Rectal smooth muscle tissue (tissue), 1 donor: Measurements from ENCODE around the gene DDX17.

Source experiments
- H3K27ac ChIP-seq: one replicate; pipeline ENCODE4 v1.7.0; 2013; ENCODE audit warnings: low read depth, low read length, inconsistent platforms
- H3K27me3 ChIP-seq: one replicate; pipeline ENCODE4 v1.7.0; 2013; ENCODE audit warnings: low read length; ENCODE audit not compliant: control insufficient read depth, insufficient read depth
- H3K36me3 ChIP-seq: one replicate; pipeline ENCODE4 v1.7.0; 2013; ENCODE audit warnings: low read length; ENCODE audit not compliant: control insufficient read depth, insufficient read depth
- H3K4me1 ChIP-seq: one replicate; pipeline ENCODE4 v1.7.0; 2013; ENCODE audit warnings: low read length; ENCODE audit not compliant: control insufficient read depth, insufficient read depth
- H3K4me3 ChIP-seq: one replicate; pipeline ENCODE4 v1.7.0; 2013; ENCODE audit warnings: low read length
- H3K9ac ChIP-seq: one replicate; pipeline ENCODE4 v1.7.0; 2013; ENCODE audit warnings: low read length

Gene DDX17

GRCh38 chr22:38510416-38510970 is 4.4 kb upstream of the DDX17 start:
- H3K4me3 ChIP-seq: no peak overlapping the region
- no peaks in the 10 kb centered on the region for H3K27me3 ChIP-seq
- no peak overlapping the region for H3K27ac ChIP-seq
- H3K9ac ChIP-seq: no peak overlapping the region
- peaks cover 4% of the 10 kb centered on the region for H3K36me3 ChIP-seq
- peaks cover 5% of the 10 kb centered on the region for H3K4me1 ChIP-seq

DNA sequence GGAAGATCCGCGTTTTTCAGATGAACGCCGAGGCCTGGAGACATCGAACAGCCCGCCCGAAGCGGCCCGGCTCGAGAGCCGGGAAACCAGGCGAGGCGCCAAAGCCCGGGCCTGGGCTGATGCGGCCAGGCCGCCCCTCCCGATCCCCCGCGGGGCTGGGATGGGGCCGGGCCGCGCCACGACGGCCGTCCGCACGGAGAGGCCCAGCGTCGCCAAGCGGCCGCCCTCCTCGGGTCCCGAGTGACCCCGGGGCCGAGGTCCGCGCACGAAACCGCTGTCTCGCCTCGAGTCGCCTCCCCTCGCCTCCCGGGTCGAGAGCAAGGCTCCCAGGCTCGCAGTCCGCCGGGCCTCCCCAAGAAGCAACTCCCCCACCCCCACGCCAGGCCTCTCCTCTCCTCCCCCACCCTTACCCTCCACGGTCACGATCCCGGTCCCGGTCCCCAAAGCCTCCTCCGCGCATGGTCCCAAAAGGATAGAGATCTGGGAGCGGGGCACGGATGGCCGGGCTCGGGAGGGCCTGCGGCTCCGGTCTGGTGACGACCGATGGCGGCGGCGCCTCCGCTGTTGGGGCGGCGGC is 482 bp downstream of the DDX17 start:
- Histone ChIP-seq H3K9ac (peak overlapping the region; percentile 100), H3K36me3 (peaks cover 4% of the 10 kb centered on the region), H3K4me3 (peak overlapping the region; percentile 96), H3K27me3 (no peaks in the 10 kb centered on the region), H3K27ac (peak overlapping the region; percentile 100), H3K4me1 (peaks cover 25% of the 10 kb centered on the region)

DNA sequence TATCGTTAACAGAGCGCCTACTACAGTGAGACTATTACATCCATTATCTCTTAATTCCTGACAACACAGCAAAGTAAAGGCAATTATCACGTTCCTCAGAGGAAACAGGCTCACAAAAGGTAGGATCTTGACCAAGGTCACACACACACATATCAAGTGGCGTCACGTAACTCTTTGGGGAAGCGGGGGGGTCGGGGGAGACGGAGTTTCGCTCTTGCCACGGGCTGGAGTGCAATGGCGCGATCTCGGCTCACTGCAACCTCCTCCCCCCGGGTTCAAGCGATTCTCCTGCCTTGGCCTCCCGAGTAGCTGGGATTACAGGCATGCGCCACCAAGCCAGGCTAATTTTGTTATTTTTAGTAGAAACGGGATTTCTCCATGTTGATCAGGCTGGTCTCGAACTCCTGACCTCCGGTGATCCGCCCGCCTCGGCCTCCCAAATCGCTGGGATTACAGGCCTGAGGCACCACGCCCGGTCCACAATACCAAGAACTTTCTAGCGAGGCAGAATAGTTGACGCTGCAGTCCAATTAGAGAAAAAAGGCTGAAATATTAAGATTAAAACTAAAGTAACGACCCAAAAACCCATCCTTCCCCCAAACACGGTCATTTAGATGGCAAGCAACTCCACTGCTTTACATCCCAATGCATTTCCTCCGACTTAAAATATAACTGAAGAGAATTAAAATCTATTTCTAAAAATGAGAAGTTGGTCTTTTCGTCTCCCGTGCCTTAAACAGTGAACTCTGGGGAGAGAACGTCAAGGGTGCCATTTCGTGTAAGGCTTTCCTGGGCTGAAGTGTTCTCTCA is 1.2 kb downstream of the DDX17 start:
- peak overlapping the region; percentile 100 for H3K9ac ChIP-seq
- peaks cover 25% of the 10 kb centered on the region for H3K4me1 ChIP-seq
- H3K27ac ChIP-seq: peak overlapping the region; percentile 100
- no peaks in the 10 kb centered on the region for H3K27me3 ChIP-seq
- H3K4me3 ChIP-seq: peak overlapping the region; percentile 96
- peaks cover 8% of the 10 kb centered on the region for H3K36me3 ChIP-seq

DNA sequence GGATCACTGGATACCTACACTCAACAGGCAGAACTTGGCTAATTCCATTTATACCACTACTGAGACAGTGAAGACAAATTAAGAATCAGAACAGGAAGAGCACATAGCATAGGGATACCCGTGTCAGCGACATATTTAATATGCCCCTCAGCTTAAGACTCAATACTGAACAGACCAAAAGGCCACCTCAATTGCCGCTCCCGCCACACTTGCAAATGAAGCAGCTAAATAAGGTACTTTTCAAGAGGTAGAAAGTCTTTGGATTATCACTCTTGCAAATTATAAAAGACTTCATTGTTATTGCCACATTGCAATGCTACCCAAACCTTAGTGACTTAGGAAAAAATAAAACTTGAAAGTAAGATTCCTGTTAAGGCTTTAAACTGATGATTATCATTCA is 3.1 kb downstream of the DDX17 start:
- Histone ChIP-seq H3K27me3 (no peaks in the 10 kb centered on the region), H3K9ac (no peak overlapping the region), H3K4me1 (peaks cover 25% of the 10 kb centered on the region), H3K36me3 (peaks cover 24% of the 10 kb centered on the region), H3K27ac (no peak overlapping the region), H3K4me3 (peak overlapping the region; percentile 35)

- no peak overlapping the region for H3K9ac ChIP-seq
- H3K27me3 ChIP-seq: no peaks in the 10 kb centered on the region
- peaks cover 22% of the 10 kb centered on the region for H3K4me1 ChIP-seq
- H3K27ac ChIP-seq: no peak overlapping the region
- H3K4me3 ChIP-seq: no peak overlapping the region
- H3K36me3 ChIP-seq: peaks cover 29% of the 10 kb centered on the region
Measured at GRCh38 chr22:38501797-38502672, 4.1 kb downstream of the DDX17 start.

- Histone ChIP-seq H3K4me1 (peaks cover 10% of the 10 kb centered on the region), H3K4me3 (no peak overlapping the region), H3K9ac (no peak overlapping the region), H3K36me3 (peaks cover 54% of the 10 kb centered on the region), H3K27me3 (no peaks in the 10 kb centered on the region), H3K27ac (no peak overlapping the region)
Measured at GRCh38 chr22:38497869-38498268, 8.2 kb downstream of the DDX17 start.

DNA sequence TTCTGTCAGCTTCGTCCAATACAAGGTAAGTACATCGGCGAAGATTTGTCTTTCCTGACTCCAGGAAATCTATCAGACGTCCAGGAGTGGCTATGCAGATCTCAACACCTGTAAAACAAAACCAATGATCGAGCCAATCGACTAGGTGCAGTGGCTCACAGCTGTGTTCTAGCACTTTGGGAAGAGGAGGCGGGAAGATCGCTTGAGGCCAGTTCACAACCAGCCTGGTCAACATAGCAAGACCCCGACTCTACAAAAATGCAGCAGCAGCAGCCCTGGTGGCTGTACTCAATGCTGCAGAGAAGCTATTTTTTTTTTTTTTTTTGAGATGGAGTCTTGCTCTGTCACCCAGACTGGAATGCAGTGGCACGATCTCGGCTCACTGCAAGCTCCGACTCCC is 11.2 kb downstream of the DDX17 start:
- H3K36me3 ChIP-seq: peaks cover 62% of the 10 kb centered on the region
- H3K27ac ChIP-seq: no peak overlapping the region
- peaks cover 7% of the 10 kb centered on the region for H3K4me1 ChIP-seq
- H3K9ac ChIP-seq: no peak overlapping the region
- no peaks in the 10 kb centered on the region for H3K27me3 ChIP-seq
- H3K4me3 ChIP-seq: no peak overlapping the region

GRCh38 chr22:38494498-38494897 is 11.6 kb downstream of the DDX17 start:
- Histone ChIP-seq H3K27me3 (no peaks in the 10 kb centered on the region), H3K4me1 (peaks cover 7% of the 10 kb centered on the region), H3K27ac (no peak overlapping the region), H3K9ac (no peak overlapping the region), H3K4me3 (no peak overlapping the region), H3K36me3 (peaks cover 63% of the 10 kb centered on the region)

GRCh38 chr22:38491707-38492348 is 14.3 kb downstream of the DDX17 start:
- Histone ChIP-seq H3K36me3 (peaks cover 63% of the 10 kb centered on the region), H3K9ac (no peak overlapping the region), H3K27ac (peak overlapping the region; percentile 35), H3K27me3 (no peaks in the 10 kb centered on the region), H3K4me1 (peaks cover 7% of the 10 kb centered on the region), H3K4me3 (no peak overlapping the region)

DNA sequence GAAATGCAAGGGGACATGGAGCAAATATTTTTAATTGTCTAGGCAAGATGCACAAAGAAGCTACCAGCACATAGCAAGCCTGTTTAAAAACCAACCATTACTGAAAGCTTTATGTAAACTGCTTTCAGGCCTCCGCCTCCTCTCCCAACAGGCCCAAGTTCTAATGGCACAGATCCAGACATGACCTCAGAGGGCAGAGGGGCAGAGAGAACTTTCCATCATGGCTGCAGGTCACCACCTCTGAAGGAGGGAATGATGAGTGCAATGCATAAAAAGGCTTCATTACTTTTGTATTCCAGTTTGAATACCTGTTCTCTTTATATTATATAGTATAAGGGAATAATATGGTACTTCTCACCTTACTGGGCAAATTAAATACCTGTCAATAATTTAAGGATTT is 15.2 kb downstream of the DDX17 start:
- Histone ChIP-seq H3K36me3 (peaks cover 62% of the 10 kb centered on the region), H3K4me3 (no peak overlapping the region), H3K27me3 (no peaks in the 10 kb centered on the region), H3K27ac (peak overlapping the region; percentile 47), H3K9ac (no peak overlapping the region), H3K4me1 (peaks cover 7% of the 10 kb centered on the region)

GRCh38 chr22:38490475-38490874 is 15.6 kb downstream of the DDX17 start:
- Histone ChIP-seq H3K4me3 (no peak overlapping the region), H3K27me3 (no peaks in the 10 kb centered on the region), H3K27ac (peak overlapping the region; percentile 47), H3K4me1 (peaks cover 7% of the 10 kb centered on the region), H3K36me3 (peaks cover 65% of the 10 kb centered on the region), H3K9ac (no peak overlapping the region)
